D341Med (cell line): Measurements from ENCODE around the gene CEP164.

ENCODE experiments used
- DNase-seq: peaks from one replicate; pipeline ENCODE4 v3.0.0; 2012; ENCODE audit warnings: low spot score

Gene CEP164

GRCh38 chr11:117366248-117366647 lies 38.6 kb downstream of the CEP164 start:
- DNase-seq, result no peak

- DNase-seq, result no peak
These were observed 39.2 kb downstream of the CEP164 start for GRCh38 chr11:117366875-117367274.

DNA sequence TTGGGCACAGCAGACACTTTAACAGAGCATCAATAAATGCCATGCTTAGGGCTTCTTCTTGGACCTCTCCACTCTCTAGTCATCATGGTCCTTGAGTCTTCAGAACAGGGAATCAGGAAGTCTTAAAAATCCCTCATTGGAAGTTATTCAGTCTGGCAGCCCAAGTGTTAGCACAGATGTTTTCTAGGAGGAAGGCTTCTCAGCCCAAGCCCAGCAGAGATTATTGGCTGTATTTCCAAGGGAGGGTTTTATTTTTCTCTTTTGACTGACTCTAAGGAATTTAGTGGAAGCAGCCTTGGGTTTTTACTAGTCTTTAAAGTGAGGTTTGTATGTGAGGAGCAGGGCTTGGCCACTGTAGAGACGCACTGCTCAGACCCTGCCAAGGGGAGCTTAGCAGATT lies 41.9 kb downstream of the CEP164 start:
- DNase-seq, result no peak

DNA sequence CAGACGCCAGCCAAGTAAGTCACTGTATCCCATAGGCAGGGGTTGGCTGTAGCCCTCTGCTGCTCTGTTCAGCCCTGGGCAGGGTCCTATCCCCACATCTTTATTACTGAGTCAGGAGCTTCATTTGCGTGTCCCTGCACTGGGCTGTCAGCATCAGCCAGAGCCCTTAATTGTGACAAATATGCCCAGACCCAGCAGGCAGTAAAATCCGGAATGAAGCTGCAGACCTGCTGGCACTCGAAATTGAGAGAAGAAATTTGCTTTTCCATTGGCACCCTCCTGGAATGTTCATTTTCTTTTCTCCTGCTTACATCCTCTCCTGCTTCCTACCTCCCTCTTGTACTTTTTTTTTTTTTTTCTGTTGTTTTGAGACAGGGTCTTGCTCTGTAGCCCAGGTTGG lies 43.8 kb downstream of the CEP164 start:
- no peak for DNase-seq

- peak; percentile 79 for DNase-seq
These were observed 46.8 kb downstream of the CEP164 start for GRCh38 chr11:117374316-117375055.

DNA sequence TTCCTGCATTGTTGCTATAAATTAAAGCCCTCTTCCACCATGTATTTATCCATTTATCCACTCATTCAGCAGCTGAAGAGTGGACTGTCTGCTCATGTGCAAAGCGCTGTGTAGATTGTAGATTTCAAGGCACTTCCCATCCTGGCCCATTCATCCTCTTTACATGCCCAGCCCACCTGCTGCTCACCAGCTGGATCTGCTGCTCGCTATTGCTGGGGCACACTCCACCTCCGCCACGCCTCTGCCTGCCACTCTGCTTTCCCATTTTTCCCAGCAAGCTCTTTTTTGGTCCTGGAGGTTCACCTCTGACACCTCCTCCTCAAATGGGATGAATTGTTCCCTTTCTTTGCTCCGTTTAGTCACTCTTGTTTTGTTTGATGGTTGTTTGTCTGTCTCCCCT lies 48.3 kb downstream of the CEP164 start:
- DNase-seq, result no peak

- no peak for DNase-seq
These were observed 48.9 kb downstream of the CEP164 start for GRCh38 chr11:117376517-117376916.

DNA sequence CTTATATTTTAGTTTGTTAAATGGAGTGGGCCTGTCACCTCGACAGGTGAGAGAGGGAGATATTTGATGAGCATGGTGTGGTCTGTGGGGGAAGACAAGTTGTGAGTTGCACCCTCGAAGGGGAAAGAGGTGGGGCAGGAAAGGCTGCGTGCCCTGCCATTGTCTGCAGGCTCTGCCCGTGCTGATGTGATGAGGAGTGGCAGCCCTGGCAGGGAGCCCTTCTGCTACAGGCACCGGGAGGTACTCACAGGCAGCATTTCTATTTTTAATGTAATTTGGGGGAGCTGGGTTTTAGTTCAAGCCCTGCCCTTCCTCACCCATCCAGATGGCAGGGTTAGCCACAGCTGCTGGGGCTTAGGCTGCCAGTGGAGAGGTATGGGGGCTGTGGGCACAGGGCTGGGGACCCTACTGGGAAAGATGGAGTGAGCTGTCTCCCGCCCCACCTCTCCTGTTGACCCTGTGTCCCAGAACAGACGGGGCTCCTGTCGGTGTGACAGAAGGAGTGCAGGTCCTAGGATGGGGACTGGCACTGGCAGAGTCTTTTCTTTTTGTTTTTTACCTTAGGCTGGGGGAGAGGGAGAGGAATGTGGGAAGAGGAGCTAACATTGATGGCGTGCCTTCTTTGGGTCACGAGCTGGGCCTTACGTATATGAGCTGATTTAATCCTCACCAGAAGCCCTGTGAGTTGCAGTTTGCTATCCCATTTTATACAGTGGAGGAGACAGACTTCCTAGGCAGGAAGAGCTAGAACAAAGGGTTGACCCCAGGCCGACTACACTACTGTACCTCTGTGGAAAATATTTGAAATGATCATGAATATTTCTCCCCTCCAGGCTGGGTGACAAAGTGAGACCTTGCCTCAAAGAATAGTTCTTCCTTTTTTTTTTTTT lies 51.6 kb downstream of the CEP164 start:
- no peak for DNase-seq

- no peak for DNase-seq
These were observed 53.0 kb downstream of the CEP164 start for GRCh38 chr11:117380676-117381075.

DNA sequence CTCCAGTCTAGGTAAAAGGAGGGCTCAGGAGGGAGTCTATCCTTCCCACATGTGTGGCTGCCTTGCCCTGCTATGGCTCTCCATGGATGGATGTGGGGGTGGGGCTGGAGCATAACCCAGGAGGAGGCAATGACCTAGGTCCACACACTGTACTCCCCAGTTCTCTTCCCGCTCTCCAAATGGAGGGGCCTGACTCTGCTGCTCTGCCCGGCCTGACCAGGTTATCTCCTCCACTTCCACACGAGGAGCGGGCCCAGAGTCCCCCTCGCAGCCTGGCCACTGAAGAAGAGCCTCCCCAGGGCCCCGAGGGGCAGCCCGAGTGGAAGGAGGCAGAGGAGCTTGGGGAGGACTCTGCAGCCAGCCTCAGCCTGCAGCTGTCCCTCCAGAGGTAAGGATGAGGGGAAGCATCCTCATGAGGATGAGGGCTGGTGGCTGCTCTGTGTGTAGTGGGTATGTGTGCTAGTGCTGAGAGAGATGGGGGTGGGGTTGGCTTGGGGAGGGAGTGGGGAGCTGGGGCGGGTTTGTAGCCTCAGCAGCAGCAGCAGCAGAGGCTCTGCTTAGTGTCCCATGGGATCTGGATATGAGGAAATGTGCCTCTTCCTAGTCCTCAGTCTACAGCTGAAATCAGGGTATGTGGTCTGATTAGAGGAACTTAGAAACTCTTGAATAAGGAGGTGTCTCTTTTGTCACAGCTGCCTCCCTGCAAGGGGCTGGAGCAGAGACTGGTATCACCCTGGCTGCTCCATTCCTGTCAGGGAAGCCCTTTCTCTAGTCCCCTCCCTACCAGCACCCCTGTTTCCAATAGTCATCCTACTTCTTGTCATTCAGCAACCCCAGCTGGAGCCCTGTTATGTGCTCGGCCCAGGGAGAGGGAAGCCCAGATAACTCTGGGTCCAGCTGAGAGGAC lies 54.1 kb downstream of the CEP164 start:
- DNase-seq, result no peak

- DNase-seq, result no peak
These were observed 55.1 kb downstream of the CEP164 start for GRCh38 chr11:117382746-117383145.

DNA sequence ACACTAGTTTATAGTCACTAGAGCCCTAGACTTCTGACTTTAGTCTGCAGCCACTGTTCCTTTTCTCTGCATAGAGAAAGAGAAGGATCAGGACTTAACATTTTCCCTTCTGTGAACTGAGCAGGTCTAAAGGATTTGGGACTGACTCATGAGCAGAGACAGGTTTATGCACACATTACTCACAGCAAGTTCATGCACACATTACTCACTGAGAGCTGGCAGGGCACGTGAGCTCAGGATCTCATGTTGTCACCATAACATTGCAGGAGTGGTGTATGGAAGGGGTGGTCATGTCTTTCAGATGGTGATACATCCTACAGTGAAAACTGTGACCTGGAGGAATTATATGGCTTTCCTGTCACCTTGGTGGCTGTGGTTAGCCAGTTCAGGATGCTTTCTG lies 56.4 kb downstream of the CEP164 start:
- DNase-seq, result no peak

- DNase-seq, result no peak
These were observed 57.8 kb downstream of the CEP164 start for GRCh38 chr11:117385471-117385870.

GRCh38 chr11:117385906-117386305 lies 58.3 kb downstream of the CEP164 start:
- no peak for DNase-seq

- DNase-seq, result no peak
These were observed 60.5 kb downstream of the CEP164 start for GRCh38 chr11:117387992-117388755.

DNA sequence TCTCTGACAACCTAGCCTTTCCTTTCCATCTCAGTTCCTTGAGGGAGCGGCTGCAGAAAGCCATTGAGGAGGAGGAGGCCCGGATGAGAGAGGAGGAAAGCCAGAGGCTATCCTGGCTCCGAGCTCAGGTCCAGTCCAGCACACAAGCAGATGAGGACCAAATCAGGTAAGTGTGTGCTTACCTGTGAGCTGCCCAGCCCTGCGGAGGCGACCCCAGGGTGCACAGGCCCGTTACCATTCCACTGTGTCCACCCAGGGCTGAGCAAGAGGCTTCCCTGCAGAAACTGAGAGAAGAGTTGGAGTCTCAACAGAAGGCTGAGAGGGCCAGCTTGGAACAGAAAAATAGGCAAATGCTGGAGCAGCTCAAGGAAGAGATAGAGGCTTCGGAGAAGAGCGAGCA lies 63.1 kb downstream of the CEP164 start:
- DNase-seq, result no peak

DNA sequence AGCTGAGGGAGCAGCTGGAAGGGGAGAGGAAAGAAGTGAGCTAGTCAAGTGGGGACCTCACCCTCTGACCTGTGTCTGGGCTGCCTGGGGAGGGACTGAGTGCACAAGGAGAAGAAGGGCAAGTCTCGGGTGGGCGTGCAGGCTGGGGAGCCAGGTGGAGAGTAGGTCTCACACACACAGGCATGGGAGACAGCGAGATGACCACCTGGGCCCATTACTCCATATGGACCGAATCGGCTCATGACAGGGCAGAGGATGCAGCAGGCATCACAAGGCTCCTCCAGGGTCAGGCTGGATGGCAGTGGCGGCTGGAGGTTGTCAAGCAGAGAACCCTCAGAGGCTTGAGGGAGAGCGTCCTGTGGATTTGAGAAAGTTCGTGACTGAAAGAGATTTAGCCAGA lies 63.5 kb downstream of the CEP164 start:
- no peak for DNase-seq

DNA sequence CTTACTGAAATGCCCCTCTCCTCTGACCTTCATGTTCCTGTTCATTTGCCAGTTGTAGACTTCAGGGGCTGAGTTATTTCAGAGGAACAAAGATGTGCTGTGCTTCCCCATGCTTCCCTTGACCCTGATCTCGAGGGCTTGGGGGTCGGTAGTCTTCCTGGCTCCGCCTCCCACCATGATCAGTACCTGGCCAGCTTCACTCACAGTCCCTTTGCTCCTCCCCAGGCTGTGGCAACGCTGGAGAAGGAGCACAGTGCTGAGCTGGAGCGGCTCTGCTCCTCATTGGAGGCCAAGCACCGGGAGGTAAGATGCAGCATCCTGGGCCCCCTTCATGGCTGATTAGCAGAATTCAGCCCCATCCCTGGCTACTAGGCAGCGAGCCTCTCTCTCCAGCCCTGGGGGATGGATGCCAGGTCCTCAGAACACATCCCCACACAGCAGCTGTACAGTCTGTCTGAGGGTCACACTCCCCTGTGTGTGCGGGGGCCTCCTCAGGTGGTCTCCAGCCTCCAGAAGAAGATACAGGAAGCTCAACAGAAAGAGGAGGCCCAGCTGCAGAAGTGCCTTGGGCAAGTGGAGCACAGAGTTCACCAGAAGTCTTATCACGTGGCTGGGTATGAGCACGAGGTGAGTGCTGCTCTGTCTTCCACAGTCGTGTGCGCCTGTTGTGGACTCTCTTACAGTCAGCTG lies 64.5 kb downstream of the CEP164 start:
- DNase-seq, result no peak

DNA sequence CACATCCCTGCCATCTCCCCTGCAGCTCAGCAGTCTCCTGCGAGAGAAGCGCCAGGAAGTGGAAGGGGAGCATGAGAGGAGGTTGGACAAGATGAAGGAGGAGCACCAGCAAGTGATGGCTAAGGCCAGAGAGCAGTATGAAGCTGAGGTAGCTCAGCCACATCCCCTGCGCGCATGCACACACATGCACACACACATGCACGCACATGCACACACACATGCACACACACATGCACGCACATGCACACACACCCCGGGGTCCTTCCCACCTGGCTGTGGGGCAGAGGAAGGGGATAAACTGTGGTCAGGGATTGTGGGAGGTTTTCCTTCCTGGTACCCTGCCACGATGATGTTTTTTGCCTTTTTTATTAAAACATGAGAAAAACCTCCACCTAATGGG lies 65.3 kb downstream of the CEP164 start:
- no peak for DNase-seq

DNA sequence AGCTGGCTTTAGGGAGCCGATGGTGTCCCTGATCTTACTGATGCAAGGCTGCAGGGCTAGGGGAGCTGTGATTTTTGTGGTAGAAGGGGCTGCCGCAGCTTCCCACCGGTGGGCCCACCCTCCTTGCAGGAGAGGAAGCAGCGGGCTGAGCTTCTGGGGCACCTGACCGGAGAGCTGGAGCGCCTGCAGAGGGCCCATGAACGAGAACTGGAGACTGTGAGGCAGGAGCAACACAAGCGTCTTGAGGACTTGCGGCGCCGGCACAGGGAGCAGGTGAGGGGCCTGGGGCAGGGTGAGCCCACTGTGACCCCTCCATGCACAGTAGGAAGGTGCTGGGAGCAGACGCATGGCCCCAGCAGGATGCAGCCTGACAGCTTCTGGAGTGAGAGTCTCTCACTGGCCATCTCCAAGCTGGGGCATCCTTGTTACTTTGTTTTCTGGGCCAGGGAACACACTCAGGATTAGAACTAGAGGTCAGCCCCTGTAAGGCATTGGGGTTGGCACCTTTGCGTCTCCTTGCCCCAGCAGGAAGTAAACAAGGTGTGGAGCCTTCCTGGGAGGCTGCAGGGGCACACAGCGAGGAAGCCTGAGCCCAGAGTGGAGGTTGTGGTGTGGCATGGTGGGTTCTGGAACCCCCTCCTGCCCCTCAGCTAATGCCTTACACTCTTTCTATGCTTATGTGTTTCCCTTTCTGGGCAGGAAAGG lies 66.7 kb downstream of the CEP164 start:
- no peak for DNase-seq
